ENCODE results near the gene HS2ST1.
"Not testable (repeated sequence)": the region's sequence is repeated elsewhere in the genome, so short reads cannot be mapped to it uniquely, and the experiment has no call there.

Gene HS2ST1

GRCh38 chr1:87007323-87007722 is 92.9 kb downstream of the HS2ST1 start:
- Histone ChIP-seq H3K4me3 (no peak overlapping the region), H3K27ac (no peak overlapping the region)
- DNase-seq (ENCODE audit: low spot score), result no peak
- no peak for TF ChIP-seq CTCF (IDR thresholded peaks at IDR 0.05)

GRCh38 chr1:87013385-87013784 is 99.0 kb downstream of the HS2ST1 start:
- H3K4me3 ChIP-seq; H3K27ac ChIP-seq; DNase-seq (ENCODE audit: low spot score): not testable (repeated sequence)

- no peak for DNase-seq (ENCODE audit: low spot score)
- no peak for TF ChIP-seq CTCF (IDR thresholded peaks at IDR 0.05)
- Histone ChIP-seq H3K27ac (no peak overlapping the region), H3K4me3 (no peak overlapping the region)
Measured at GRCh38 chr1:87017998-87018672, 103.7 kb downstream of the HS2ST1 start.

GRCh38 chr1:87023326-87023725 is 108.9 kb downstream of the HS2ST1 start:
- no peak for DNase-seq (ENCODE audit: low spot score)
- Histone ChIP-seq H3K4me3 (no peak overlapping the region), H3K27ac (no peak overlapping the region)
- TF ChIP-seq CTCF (IDR thresholded peaks at IDR 0.05), result no peak

GRCh38 chr1:87024936-87025540 is 110.6 kb downstream of the HS2ST1 start:
- TF ChIP-seq CTCF (IDR thresholded peaks at IDR 0.05), result no peak
- no peak for DNase-seq (ENCODE audit: low spot score)

GRCh38 chr1:87027561-87027960 is 113.1 kb downstream of the HS2ST1 start:
- DNase-seq (ENCODE audit: low spot score); H3K4me3 ChIP-seq; H3K27ac ChIP-seq: not testable (repeated sequence)

More at GRCh38 chr1:87024936-87025540, 110.6 kb downstream of the HS2ST1 start:
- no peak overlapping the region for H3K4me3 ChIP-seq
- no peak overlapping the region for H3K27ac ChIP-seq

GRCh38 chr1:87028576-87028975 is 114.1 kb downstream of the HS2ST1 start:
- no peak overlapping the region for H3K27ac ChIP-seq
- no peak for TF ChIP-seq CTCF (IDR thresholded peaks at IDR 0.05)
- no peak overlapping the region for H3K4me3 ChIP-seq
- no peak for DNase-seq (ENCODE audit: low spot score)
